Colonic mucosa (tissue), 4 donors: ENCODE data around the gene RPTOR. TPM values are rescaled to one million over a fixed set of nuclear protein-coding genes. Genes with fewer than 3 reads are reported as not detected.

Experiments
- DNase-seq: peaks from one replicate; pipeline ENCODE4 v3.0.0-alpha.2; 2020
- H3K27ac ChIP-seq: fragments of 200-600 bp; one replicate; pipeline ENCODE4 v1.8.0; 2021
- H3K27me3 ChIP-seq: fragments of 200-600 bp; one replicate; pipeline ENCODE4 v1.8.0; 2021
- H3K36me3 ChIP-seq: fragments of 200-600 bp; one replicate; pipeline ENCODE4 v1.8.0; 2021
- H3K4me1 ChIP-seq: fragments of 200-600 bp; one replicate; pipeline ENCODE4 v1.8.0; 2021; ENCODE audit warnings: mild to moderate bottlenecking
- H3K4me3 ChIP-seq: fragments of 200-600 bp; one replicate; pipeline ENCODE4 v1.8.0; 2021
- H3K9ac ChIP-seq, 2 donors: one replicate each; pipeline ENCODE4 v1.7.0; 2013; ENCODE audit warnings: control low read depth in 2 of 2, low read depth in 2 of 2, low read length in 2 of 2
- H3K9me3 ChIP-seq: fragments of 200-600 bp; one replicate; pipeline ENCODE4 v1.8.0; 2021
- CTCF ChIP-seq: fragments of 200-600 bp; IDR thresholded peaks from one replicate; pipeline ENCODE4 v1.8.0; 2022; ENCODE audit warnings: antibody characterized with exemption, mild to moderate bottlenecking
- intact Hi-C: fragments of 100-400 bp; cut with DNase I; formaldehyde crosslinking; loops from one replicate; pipeline ENCODE4 v1.14.1; 2022
- total RNA-seq, 2 donors: library from RNA; stranded (reverse); fragmentation: NEBNext Ultra II Directional in 1 of 2; extraction: Animal tissue kit (Norgen Biotek cat#: 25700) in 1 of 2; gene quantifications; one replicate each; pipeline ENCODE4 v1.2.1, GENCODE V29; 2021
- donor health status: healthy.
- donor health status: DM: no; HTN: no; CAD: no.
- donor health status: DM: no; HTN: no; CAD: no.

The RPTOR gene
- total RNA-seq, 2 donors from 2014 or later, result 21.2 to 39.6 TPM

GRCh38 chr17:80804466-80804865, 259.8 kb downstream of the RPTOR start:
- TF ChIP-seq CTCF, result no peak
- H3K9ac ChIP-seq, result no peak overlapping the region
- no peaks in the 10 kb centered on the region for H3K9me3 ChIP-seq
- H3K4me1 ChIP-seq, result no peaks in the 10 kb centered on the region
- no peaks in the 10 kb centered on the region for H3K36me3 ChIP-seq
- H3K27me3 ChIP-seq, result no peaks in the 10 kb centered on the region
- no peak overlapping the region for H3K27ac ChIP-seq
- intact Hi-C loops, result no loop called here
- no peak for DNase-seq
- H3K4me3 ChIP-seq, result no peak overlapping the region

- Histone ChIP-seq H3K27me3 (no peaks in the 10 kb centered on the region), H3K27ac (no peak overlapping the region), H3K36me3 (no peaks in the 10 kb centered on the region), H3K9ac (no peak overlapping the region), H3K4me1 (no peaks in the 10 kb centered on the region), H3K4me3 (no peak overlapping the region), H3K9me3 (no peaks in the 10 kb centered on the region)
- no peak for DNase-seq
- intact Hi-C loops, result no loop called here
- no peak for TF ChIP-seq CTCF
Measured at GRCh38 chr17:80805032-80805751, 260.6 kb downstream of the RPTOR start.

- Histone ChIP-seq H3K9me3 (no peaks in the 10 kb centered on the region), H3K27ac (no peak overlapping the region), H3K9ac (no peak overlapping the region), H3K36me3 (no peaks in the 10 kb centered on the region), H3K4me3 (no peak overlapping the region), H3K27me3 (no peaks in the 10 kb centered on the region), H3K4me1 (no peaks in the 10 kb centered on the region)
- no peak for DNase-seq
- intact Hi-C loops, result no loop called here
- TF ChIP-seq CTCF, result no peak
Measured at GRCh38 chr17:80807014-80807413, 262.4 kb downstream of the RPTOR start.

- Histone ChIP-seq H3K4me1 (no peaks in the 10 kb centered on the region), H3K27me3 (no peaks in the 10 kb centered on the region), H3K9me3 (no peaks in the 10 kb centered on the region), H3K27ac (no peak overlapping the region), H3K4me3 (no peak overlapping the region), H3K36me3 (no peaks in the 10 kb centered on the region), H3K9ac (no peak overlapping the region)
- DNase-seq, result no peak
- intact Hi-C loops, result no loop called here
- no peak for TF ChIP-seq CTCF
Measured at GRCh38 chr17:80807882-80808281, 263.2 kb downstream of the RPTOR start.

- no peaks in the 10 kb centered on the region for H3K36me3 ChIP-seq
- intact Hi-C loops, result no loop called here
- H3K9me3 ChIP-seq, result no peaks in the 10 kb centered on the region
- no peak overlapping the region for H3K4me3 ChIP-seq
- H3K4me1 ChIP-seq, result no peaks in the 10 kb centered on the region
- H3K9ac ChIP-seq, result no peak overlapping the region
- DNase-seq, result no peak
- H3K27me3 ChIP-seq, result no peaks in the 10 kb centered on the region
- TF ChIP-seq CTCF, result no peak
- no peak overlapping the region for H3K27ac ChIP-seq
Measured at GRCh38 chr17:80811181-80812105, 266.8 kb downstream of the RPTOR start.
